ENCODE data around the gene SGSM1.
A peak's percentile ranks its signal among the peaks of the same experiment; 100 is the strongest.

GRCh38 chr22:24938741-24939341 lies 132.8 kb downstream of the SGSM1 start:
- TF ChIP-seq POLR2A (IDR thresholded peaks at IDR 0.05) (no peak), CTCF (IDR thresholded peaks at IDR 0.05) (peak; percentile 24 to 74 (median 58)), POLR2AphosphoS5 (IDR thresholded peaks at IDR 0.05) (no peak)

Data from breast epithelium (tissue), 3 donors.